Gastrocnemius medialis (tissue), 4 donors: ENCODE data around the gene AP4M1. TPM values are rescaled to one million over a fixed set of nuclear protein-coding genes. Genes with fewer than 3 reads are reported as not detected.

Experiments used
- ATAC-seq, 2 donors: fragments of 150-250 bp; one replicate each; pipeline ENCODE4 v1.9.1; 2016
- DNase-seq, 2 donors: peaks; one replicate each; pipeline ENCODE4 v3.0.0-alpha.2; 2019
- H3K27ac ChIP-seq, 4 donors: fragments of 200-600 bp; sonication (generic); 1 replicate in 1 of 4; 2 replicates in 3 of 4; pipeline ENCODE4 v1.5.1; 2016 to 2018; ENCODE audit warnings: mild to moderate bottlenecking in 2 of 4, moderate library complexity in 1 of 4
- H3K27me3 ChIP-seq, 3 donors: fragments of 200-600 bp; sonication (generic) in 2 of 3; 1 replicate in 1 of 3; 2 replicates in 2 of 3; pipeline versions ENCODE4 v1.5.1 to v1.6.0; 2016 to 2019; ENCODE audit warnings: mild to moderate bottlenecking in 1 of 3, moderate library complexity in 1 of 3
- H3K36me3 ChIP-seq, 2 donors: fragments of 200-600 bp; sonication (generic) in 1 of 2; one replicate each; pipeline ENCODE4 v1.5.1; 2017 to 2018
- H3K4me1 ChIP-seq, 2 donors: fragments of 200-600 bp; sonication (generic) in 1 of 2; one replicate each; pipeline ENCODE4 v1.5.1; 2016 to 2017; ENCODE audit warnings: mild to moderate bottlenecking in 2 of 2
- H3K4me3 ChIP-seq, 4 donors: fragments of 200-600 bp; sonication (generic) in 3 of 4; 1 replicate in 1 of 4; 2 replicates in 3 of 4; pipeline ENCODE4 v1.5.1; 2016 to 2019; ENCODE audit warnings: mild to moderate bottlenecking in 2 of 4
- H3K9me3 ChIP-seq, 3 donors: fragments of 200-600 bp; sonication (generic) in 2 of 3; 1 replicate in 1 of 3; 2 replicates in 2 of 3; pipeline ENCODE4 v1.5.1; 2016 to 2019
- POLR2A ChIP-seq, 2 donors: fragments of 450-650 bp; IDR thresholded peaks; one replicate each; pipeline ENCODE4 v1.6.1; 2017; ENCODE audit warnings: antibody characterized with exemption in 2 of 2, mild to moderate bottlenecking in 2 of 2, moderate library complexity in 2 of 2
- in situ Hi-C, 4 donors: fragments of 200-750 bp; cut with MboI; loops; one replicate each; pipeline versions ENCODE4 v1.15.0 to v1.8.0; 2017; ENCODE audit warnings: low sequenced_read_pairs in 4 of 4
- intact Hi-C: fragments of 100-400 bp; cut with DNase I; formaldehyde crosslinking; loops from one replicate; pipeline ENCODE4 v1.15.1; 2023; ENCODE audit warnings: low total_unique reads
- total RNA-seq, 4 donors: library from RNA; depleted of rRNA; stranded (reverse); fragments of >200 nt; gene quantifications; one replicate each; pipeline versions ENCODE4 v1.1.0 to v1.2.3, GENCODE V29; 2016
- TF ChIP-seq, protein P1 (sequence below), 5 experiments: fragments of 450-650 bp in 3 of 5; fragments of 200-600 bp in 2 of 5; sonication (generic) in 2 of 5; IDR thresholded peaks in 4 of 5; conservative IDR thresholded peaks in 1 of 5; 1 replicate in 4 of 5; 2 replicates in 1 of 5; pipeline ENCODE4 v1.5.1; 2016 to 2019; ENCODE audit warnings: antibody characterized with exemption in 5 of 5, mild to moderate bottlenecking in 3 of 5, moderate library complexity in 3 of 5

AP4M1 gene
- total RNA-seq, 4 donors from 2014 or later, result 7.2 to 13.8 (median 10.8) TPM

DNA sequence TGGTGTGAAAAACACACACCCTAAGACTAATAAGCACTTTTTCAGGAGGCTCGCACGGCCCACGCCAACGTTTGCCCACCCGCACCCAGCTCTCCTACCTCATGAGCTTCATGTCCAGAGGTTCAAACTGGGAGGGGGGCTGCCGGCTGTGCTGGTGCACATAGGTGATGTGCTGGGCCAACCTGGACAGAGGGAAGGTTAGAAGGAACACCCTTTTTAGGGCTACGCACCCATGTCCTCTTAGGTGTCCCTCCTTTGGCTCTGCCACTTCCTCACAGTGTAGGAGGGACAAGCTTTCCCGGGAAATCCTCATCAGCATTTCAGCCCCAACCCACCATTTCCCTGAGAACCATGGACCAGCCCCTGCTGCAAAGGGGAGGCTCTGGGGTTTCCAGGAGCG, 6.2 kb upstream of the AP4M1 start:
- H3K4me3 ChIP-seq, result no peak overlapping the region
- H3K27me3 ChIP-seq, result no peaks in the 10 kb centered on the region
- no peaks in the 10 kb centered on the region for H3K9me3 ChIP-seq
- DNase-seq (no peak), ATAC-seq (no peak)
- H3K4me1 ChIP-seq, result peaks cover 8 to 10% of the 10 kb centered on the region in 2 donors
- in situ Hi-C loops, result no loop called here
- TF ChIP-seq, protein P1, sequence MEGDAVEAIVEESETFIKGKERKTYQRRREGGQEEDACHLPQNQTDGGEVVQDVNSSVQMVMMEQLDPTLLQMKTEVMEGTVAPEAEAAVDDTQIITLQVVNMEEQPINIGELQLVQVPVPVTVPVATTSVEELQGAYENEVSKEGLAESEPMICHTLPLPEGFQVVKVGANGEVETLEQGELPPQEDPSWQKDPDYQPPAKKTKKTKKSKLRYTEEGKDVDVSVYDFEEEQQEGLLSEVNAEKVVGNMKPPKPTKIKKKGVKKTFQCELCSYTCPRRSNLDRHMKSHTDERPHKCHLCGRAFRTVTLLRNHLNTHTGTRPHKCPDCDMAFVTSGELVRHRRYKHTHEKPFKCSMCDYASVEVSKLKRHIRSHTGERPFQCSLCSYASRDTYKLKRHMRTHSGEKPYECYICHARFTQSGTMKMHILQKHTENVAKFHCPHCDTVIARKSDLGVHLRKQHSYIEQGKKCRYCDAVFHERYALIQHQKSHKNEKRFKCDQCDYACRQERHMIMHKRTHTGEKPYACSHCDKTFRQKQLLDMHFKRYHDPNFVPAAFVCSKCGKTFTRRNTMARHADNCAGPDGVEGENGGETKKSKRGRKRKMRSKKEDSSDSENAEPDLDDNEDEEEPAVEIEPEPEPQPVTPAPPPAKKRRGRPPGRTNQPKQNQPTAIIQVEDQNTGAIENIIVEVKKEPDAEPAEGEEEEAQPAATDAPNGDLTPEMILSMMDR (IDR thresholded peaks at IDR 0.05 in 4 of 5, conservative IDR thresholded peaks at IDR 0.05 in 1 of 5), result no peak
- TF ChIP-seq POLR2A (IDR thresholded peaks at IDR 0.05), result no peak
- intact Hi-C loops, result no loop called here
- H3K36me3 ChIP-seq, result peaks cover 0 to 94% of the 10 kb centered on the region in 2 donors
- H3K27ac ChIP-seq, result no peak overlapping the region

DNA sequence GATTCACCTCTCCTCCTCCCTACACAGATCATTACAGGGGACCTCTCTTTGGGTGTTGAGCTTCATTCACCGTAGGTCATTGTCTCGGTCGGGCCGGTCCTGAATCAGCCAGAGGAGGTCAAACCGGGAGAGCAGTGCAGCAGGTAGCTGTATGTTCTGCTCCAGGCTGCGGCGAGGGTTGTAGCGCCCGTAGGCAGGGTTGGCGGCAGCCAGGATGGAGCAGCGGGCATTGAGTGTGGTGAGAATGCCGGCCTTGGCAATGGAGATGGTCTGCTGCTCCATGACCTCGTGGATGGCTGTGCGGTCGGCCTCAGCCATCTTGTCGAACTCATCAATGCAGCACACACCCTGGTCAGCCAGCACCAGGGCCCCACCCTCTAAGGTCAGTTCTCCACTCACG, 5.7 kb upstream of the AP4M1 start:
- H3K9me3 ChIP-seq, result no peaks in the 10 kb centered on the region
- DNase-seq (no peak), ATAC-seq (no peak)
- peaks cover 8 to 10% of the 10 kb centered on the region in 2 donors for H3K4me1 ChIP-seq
- peaks cover 0 to 90% of the 10 kb centered on the region in 2 donors for H3K36me3 ChIP-seq
- no peak for TF ChIP-seq POLR2A (IDR thresholded peaks at IDR 0.05)
- TF ChIP-seq, protein P1 (IDR thresholded peaks at IDR 0.05 in 4 of 5, conservative IDR thresholded peaks at IDR 0.05 in 1 of 5), result no peak
- H3K27me3 ChIP-seq, result no peaks in the 10 kb centered on the region
- H3K4me3 ChIP-seq, result no peak overlapping the region
- in situ Hi-C loops, result no loop called here
- no peak overlapping the region for H3K27ac ChIP-seq
- intact Hi-C loops, result no loop called here

DNA sequence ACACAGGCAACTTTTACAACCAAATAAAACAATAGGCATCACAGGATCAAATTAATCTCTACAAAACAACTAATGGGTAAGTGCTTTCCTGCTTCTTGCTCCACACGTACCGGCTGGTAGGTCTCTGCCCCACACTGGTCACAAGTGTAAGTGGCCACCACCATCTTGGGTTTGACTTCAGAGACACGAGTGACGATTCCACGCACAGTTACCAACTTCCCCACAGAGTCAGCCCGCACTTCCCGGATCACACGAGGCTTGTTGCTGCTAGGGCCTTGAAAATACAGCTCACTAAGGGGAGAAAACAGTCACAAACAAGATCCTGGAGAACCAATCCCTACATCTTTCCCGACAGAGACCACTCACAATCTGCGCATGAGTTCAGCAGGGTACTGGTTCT, 2.5 kb upstream of the AP4M1 start:
- intact Hi-C loops (no loop called here), in situ Hi-C loops (no loop called here)
- H3K36me3 ChIP-seq, result peaks cover 0 to 58% of the 10 kb centered on the region in 2 donors
- TF ChIP-seq, protein P1 (IDR thresholded peaks at IDR 0.05 in 4 of 5, conservative IDR thresholded peaks at IDR 0.05 in 1 of 5), result no peak
- no peak for TF ChIP-seq POLR2A (IDR thresholded peaks at IDR 0.05)
- peaks cover 13 to 17% of the 10 kb centered on the region in 2 donors for H3K4me1 ChIP-seq
- no peak overlapping the region for H3K27ac ChIP-seq
- no peak for ATAC-seq
- no peaks in the 10 kb centered on the region for H3K27me3 ChIP-seq
- H3K9me3 ChIP-seq, result no peaks in the 10 kb centered on the region
- H3K4me3 ChIP-seq, result no peak overlapping the region
- DNase-seq, result no peak

DNA sequence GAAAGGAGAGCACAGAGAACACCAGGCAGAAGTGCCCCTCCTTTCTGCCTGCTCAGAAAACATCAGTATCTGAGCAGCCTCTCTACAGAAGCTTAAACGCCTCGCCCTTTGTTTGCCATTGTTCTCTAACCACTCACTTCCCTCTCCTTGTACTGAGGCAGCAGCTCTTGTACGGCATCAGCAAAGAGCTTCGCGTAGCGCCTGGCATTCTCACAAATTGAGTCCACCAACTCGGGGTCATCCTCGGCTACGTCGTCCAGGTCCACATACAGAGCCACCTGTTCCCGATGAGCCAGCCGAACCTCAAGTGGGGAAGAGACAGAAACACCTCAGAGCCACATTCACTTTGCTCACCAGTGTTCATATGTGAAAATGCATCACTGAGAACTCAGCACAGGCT, 2.0 kb upstream of the AP4M1 start:
- peak overlapping the region in 2 of 4 donors; percentile 95 to 97 for H3K27ac ChIP-seq
- DNase-seq, result no peak
- peak overlapping the region; percentile 60 to 97 (median 85) for H3K4me3 ChIP-seq
- peaks cover 13 to 17% of the 10 kb centered on the region in 2 donors for H3K4me1 ChIP-seq
- no peaks in the 10 kb centered on the region for H3K9me3 ChIP-seq
- H3K27me3 ChIP-seq, result no peaks in the 10 kb centered on the region
- TF ChIP-seq, protein P1 (IDR thresholded peaks at IDR 0.05 in 4 of 5, conservative IDR thresholded peaks at IDR 0.05 in 1 of 5), result no peak
- TF ChIP-seq POLR2A (IDR thresholded peaks at IDR 0.05), result no peak
- intact Hi-C loops (no loop called here), in situ Hi-C loops (no loop called here)
- peaks cover 0 to 52% of the 10 kb centered on the region in 2 donors for H3K36me3 ChIP-seq
- ATAC-seq, result no peak
